MM.1S (cell line): Measurements from ENCODE around the gene PLCH2.

Experiments used
- DNase-seq: peaks from one replicate; pipeline ENCODE4 v3.0.0-alpha.2; 2015
- H2AFZ ChIP-seq: fragments of 300-600 bp; sonication (generic); 2 replicates; pipeline ENCODE4 v1.6.0; 2016; ENCODE audit warnings: antibody characterized with exemption, low read length
- H3F3A ChIP-seq: fragments of 300-600 bp; sonication (generic); 2 replicates; pipeline ENCODE4 v1.6.1; 2016; ENCODE audit warnings: mild to moderate bottlenecking, antibody characterized with exemption, low read length, moderate library complexity, mixed read lengths; ENCODE audit not compliant: insufficient read depth
- H3K27ac ChIP-seq: fragments of 300-600 bp; sonication (generic); 2 replicates; pipeline ENCODE4 v1.5.1; 2016; ENCODE audit warnings: mild to moderate bottlenecking, low read length
- H3K27me3 ChIP-seq: fragments of 300-600 bp; sonication (generic); replicated peaks from 2 replicates; pipeline ENCODE4 v1.6.0; 2016; ENCODE audit warnings: low read length; ENCODE audit not compliant: insufficient read depth
- H3K36me3 ChIP-seq: fragments of 300-600 bp; sonication (generic); replicated peaks from 2 replicates; pipeline ENCODE4 v1.6.1; 2016; ENCODE audit warnings: mild to moderate bottlenecking, low read length, mixed read lengths; ENCODE audit not compliant: insufficient read depth
- H3K4me1 ChIP-seq: fragments of 300-600 bp; sonication (generic); 2 replicates; pipeline ENCODE4 v1.6.1; 2016; ENCODE audit warnings: low read length, mixed read lengths
- H3K4me2 ChIP-seq: fragments of 300-600 bp; sonication (generic); 2 replicates; pipeline ENCODE4 v1.6.0; 2016; ENCODE audit warnings: low read depth, low read length
- H3K4me3 ChIP-seq: fragments of 300-600 bp; sonication (generic); 2 replicates; pipeline ENCODE4 v1.5.1; 2016; ENCODE audit warnings: low read length, mixed read lengths
- H3K79me2 ChIP-seq: fragments of 300-600 bp; sonication (generic); 2 replicates; pipeline ENCODE4 v1.6.1; 2016; ENCODE audit warnings: mixed run types, low read length, mixed read lengths
- H3K9ac ChIP-seq: fragments of 300-600 bp; sonication (generic); 2 replicates; pipeline ENCODE4 v1.6.1; 2016; ENCODE audit warnings: low read length, mixed read lengths
- H3K9me2 ChIP-seq: fragments of 300-600 bp; sonication (generic); replicated peaks from 2 replicates; pipeline ENCODE4 v1.6.1; 2016; ENCODE audit warnings: mild to moderate bottlenecking, low read length, mixed read lengths; ENCODE audit not compliant: insufficient read depth
- H3K9me3 ChIP-seq: fragments of 300-600 bp; sonication (generic); replicated peaks from 2 replicates; pipeline ENCODE4 v1.6.1; 2016; ENCODE audit warnings: mild to moderate bottlenecking, low read length, mixed read lengths; ENCODE audit not compliant: insufficient read depth
- H4K20me1 ChIP-seq: fragments of 300-600 bp; sonication (generic); 2 replicates; pipeline ENCODE4 v1.6.1; 2016; ENCODE audit warnings: mild to moderate bottlenecking, low read length, moderate library complexity, mixed read lengths; ENCODE audit not compliant: insufficient read depth
- CTCF ChIP-seq: fragments of 300-600 bp; sonication (generic); IDR thresholded peaks from 2 replicates; pipeline ENCODE4 v1.5.1; 2016; ENCODE audit warnings: antibody characterized with exemption, low read length, mixed read lengths
- EZH2 ChIP-seq: fragments of 300-600 bp; sonication (generic); optimal IDR thresholded peaks from 2 replicates; pipeline ENCODE3; 2017; ENCODE audit warnings: low read depth, mild to moderate bottlenecking, antibody characterized with exemption, low read length, mixed read lengths
- EZH2phosphoT487 ChIP-seq: fragments of 300-600 bp; sonication (generic); IDR thresholded peaks from 2 replicates; pipeline ENCODE4 v1.6.1; 2018; ENCODE audit warnings: antibody characterized with exemption, low read length

Gene PLCH2

GRCh38 chr1:2501820-2502119, 25.7 kb downstream of the PLCH2 start:
- no peaks in the 10 kb centered on the region for H3K9me2 ChIP-seq
- TF ChIP-seq CTCF (no peak), EZH2phosphoT487 (no peak), EZH2 (no peak)
- H2AFZ ChIP-seq = no peak overlapping the region
- H3K4me2 ChIP-seq = no peak overlapping the region
- no peaks in the 10 kb centered on the region for H3K4me1 ChIP-seq
- no peaks in the 10 kb centered on the region for H3F3A ChIP-seq
- H3K27me3 ChIP-seq = peaks cover 25% of the 10 kb centered on the region
- no peaks in the 10 kb centered on the region for H3K9me3 ChIP-seq
- no peak overlapping the region for H3K27ac ChIP-seq
- no peak overlapping the region for H3K4me3 ChIP-seq
- H3K79me2 ChIP-seq = no peaks in the 10 kb centered on the region
- DNase-seq = no peak
- H3K36me3 ChIP-seq = no peaks in the 10 kb centered on the region
- no peak overlapping the region for H3K9ac ChIP-seq
- H4K20me1 ChIP-seq = no peaks in the 10 kb centered on the region

- no peak for DNase-seq
- no peaks in the 10 kb centered on the region for H3K36me3 ChIP-seq
- no peak for TF ChIP-seq CTCF
- TF ChIP-seq EZH2phosphoT487 = no peak
- no peak for TF ChIP-seq EZH2
- no peak overlapping the region for H3K4me3 ChIP-seq
- no peak overlapping the region for H2AFZ ChIP-seq
- H3K9ac ChIP-seq = no peak overlapping the region
- H3K27me3 ChIP-seq = peaks cover 21% of the 10 kb centered on the region
- no peaks in the 10 kb centered on the region for H3K9me2 ChIP-seq
- H3K27ac ChIP-seq = no peak overlapping the region
- no peaks in the 10 kb centered on the region for H4K20me1 ChIP-seq
- H3K79me2 ChIP-seq = no peaks in the 10 kb centered on the region
- no peak overlapping the region for H3K4me2 ChIP-seq
- H3K4me1 ChIP-seq = no peaks in the 10 kb centered on the region
- H3K9me3 ChIP-seq = no peaks in the 10 kb centered on the region
- H3F3A ChIP-seq = no peaks in the 10 kb centered on the region
These were observed 26.1 kb downstream of the PLCH2 start for GRCh38 chr1:2502210-2502609.

- no peaks in the 10 kb centered on the region for H3K4me1 ChIP-seq
These were observed 26.8 kb downstream of the PLCH2 start for GRCh38 chr1:2502661-2503553.

More at GRCh38 chr1:2502661-2503553, 26.8 kb downstream of the PLCH2 start:
- H3K27ac ChIP-seq = no peak overlapping the region
- H3K9ac ChIP-seq = no peak overlapping the region
- H3K4me2 ChIP-seq = no peak overlapping the region
- no peaks in the 10 kb centered on the region for H3K9me2 ChIP-seq
- no peaks in the 10 kb centered on the region for H3K36me3 ChIP-seq
- no peak for TF ChIP-seq EZH2phosphoT487
- TF ChIP-seq CTCF = no peak
- no peak for TF ChIP-seq EZH2
- no peaks in the 10 kb centered on the region for H3F3A ChIP-seq
- DNase-seq = no peak
- H3K4me3 ChIP-seq = no peak overlapping the region
- H3K79me2 ChIP-seq = no peaks in the 10 kb centered on the region
- H4K20me1 ChIP-seq = no peaks in the 10 kb centered on the region
- H3K9me3 ChIP-seq = no peaks in the 10 kb centered on the region
- no peak overlapping the region for H2AFZ ChIP-seq
- peaks cover 21% of the 10 kb centered on the region for H3K27me3 ChIP-seq
